SK-N-SH (cell line): ENCODE data around the gene AHR. TPM values are rescaled to one million over a fixed set of nuclear protein-coding genes. Genes with fewer than 3 reads are reported as not detected.

ENCODE experiments used
- CTCF ChIA-PET: fragments of 300-600, 350-600 bp; formaldehyde crosslinking; extraction: SDS; loops from one replicate; lab custom pipeline; 2021; lab: Yijun Ruan, JAX
- POLR2A ChIA-PET: fragments of 350-600 bp; sonication (Branson Sonifier 250); formaldehyde crosslinking; extraction: SDS; loops from one replicate; lab custom pipeline; 2020; ENCODE audit warnings: antibody characterized with exemption, inconsistent platforms; lab: Yijun Ruan, JAX
- DNase-seq: peaks from one replicate; pipeline ENCODE4 v3.0.0; 2012
- H2AFZ ChIP-seq: fragments of 200-600 bp; sonication (generic); 2 replicates; pipeline ENCODE4 v1.8.1; 2016; ENCODE audit warnings: antibody characterized with exemption, mild to moderate bottlenecking, low read depth
- H3F3A ChIP-seq: fragments of 200-600 bp; sonication (generic); replicated peaks from 2 replicates; pipeline ENCODE3; 2016; ENCODE audit warnings: antibody characterized with exemption, mild to moderate bottlenecking; ENCODE audit not compliant: insufficient read depth
- H3K27ac ChIP-seq, 2 experiments: fragments of 200-500 bp in 1 of 2; fragments of 200-600 bp in 1 of 2; sonication (Bioruptor generic) in 1 of 2; sonication (generic), shearing (Covaris generic) in 1 of 2; 2 replicates each; pipeline versions ENCODE4 v1.5.1 to v1.6.1; 2014 to 2016; ENCODE audit warnings: low read depth in 2 of 2, inconsistent platforms in 1 of 2, low read length in 1 of 2, mild to moderate bottlenecking in 1 of 2, mixed read lengths in 1 of 2
- H3K27me3 ChIP-seq: fragments of 200-600 bp; sonication (generic), shearing (Covaris generic); 2 replicates; pipeline ENCODE4 v1.6.1; 2016; ENCODE audit warnings: mixed run types; ENCODE audit not compliant: insufficient read depth
- H3K36me3 ChIP-seq, 2 experiments: fragments of 200-500 bp in 1 of 2; fragments of 200-600 bp in 1 of 2; sonication (Bioruptor generic) in 1 of 2; sonication (generic) in 1 of 2; replicated peaks in 1 of 2; 2 replicates each; pipeline versions ENCODE3 to v1.5.1; 2014 to 2016; ENCODE audit warnings: low read length in 1 of 2, mild to moderate bottlenecking in 1 of 2; ENCODE audit not compliant: insufficient read depth in 2 of 2, control insufficient read depth in 1 of 2
- H3K4me1 ChIP-seq, 2 experiments: fragments of 200-500 bp in 1 of 2; fragments of 200-600 bp in 1 of 2; sonication (Bioruptor generic) in 1 of 2; sonication (generic), shearing (Covaris generic) in 1 of 2; 2 replicates each; pipeline versions ENCODE4 v1.5.1 to v1.6.1; 2014 to 2016; ENCODE audit warnings: low read depth in 1 of 2, low read length in 1 of 2, mixed run types in 1 of 2; ENCODE audit not compliant: insufficient read depth in 2 of 2, control insufficient read depth in 1 of 2
- H3K4me2 ChIP-seq: fragments of 200-600 bp; sonication (generic), shearing (Covaris generic); 2 replicates; pipeline ENCODE4 v1.6.1; 2017; ENCODE audit warnings: mixed run types
- H3K4me3 ChIP-seq, 2 experiments: fragments of 200-500 bp in 1 of 2; fragments of 200-600 bp in 1 of 2; sonication (Bioruptor generic) in 1 of 2; sonication (generic), shearing (Covaris generic) in 1 of 2; 2 replicates each; pipeline versions ENCODE4 v1.5.1 to v1.8.1; 2014 to 2016; ENCODE audit warnings: low read depth in 2 of 2, inconsistent platforms in 1 of 2, low read length in 1 of 2, mild to moderate bottlenecking in 1 of 2, mixed read lengths in 1 of 2, moderate library complexity in 1 of 2
- H3K79me2 ChIP-seq: fragments of 200-600 bp; sonication (generic); 2 replicates; pipeline ENCODE4 v1.8.1; 2017; ENCODE audit warnings: mild to moderate bottlenecking; ENCODE audit not compliant: insufficient read depth
- H3K9ac ChIP-seq: fragments of 200-600 bp; sonication (generic); 2 replicates; pipeline ENCODE4 v1.6.1; 2017; ENCODE audit warnings: mixed run types
- H3K9me2 ChIP-seq: fragments of 200-600 bp; sonication (generic); 2 replicates; pipeline ENCODE4 v1.6.1; 2017; ENCODE audit warnings: mixed run types
- H3K9me3 ChIP-seq: fragments of 200-600 bp; sonication (generic); 2 replicates; pipeline ENCODE4 v1.6.1; 2017; ENCODE audit warnings: mixed run types, mild to moderate bottlenecking, moderate library complexity
- H4K20me1 ChIP-seq: fragments of 200-600 bp; sonication (generic); 2 replicates; pipeline ENCODE4 v1.6.1; 2017; ENCODE audit warnings: mild to moderate bottlenecking, mixed run types; ENCODE audit not compliant: insufficient read depth
- ELF1 ChIP-seq: IDR thresholded peaks from 2 replicates; pipeline ENCODE4 v1.4.0; 2012
- EP300 ChIP-seq, 2 experiments: IDR thresholded peaks; 2 replicates each; pipeline versions ENCODE4 v1.4.0 to v1.6.1; 2012; ENCODE audit warnings: borderline replicate concordance in 1 of 2, low read depth in 1 of 2, low read length in 1 of 2
- JUND ChIP-seq: IDR thresholded peaks from 2 replicates; pipeline ENCODE4 v1.4.0; 2012
- MXI1 ChIP-seq: IDR thresholded peaks from 2 replicates; pipeline ENCODE4 v1.6.1; 2012; ENCODE audit warnings: mild to moderate bottlenecking, low read depth, low read length, improper control_type of control experiment
- NFIC ChIP-seq: IDR thresholded peaks from 2 replicates; pipeline ENCODE4 v1.4.0; 2012; ENCODE audit warnings: borderline replicate concordance
- PBX3 ChIP-seq: IDR thresholded peaks from 2 replicates; pipeline ENCODE4; 2012
- POLR2AphosphoS5 ChIP-seq: IDR thresholded peaks from 2 replicates; pipeline ENCODE4 v1.6.1; 2012; ENCODE audit warnings: low read depth, low read length
- RCOR1 ChIP-seq: fragments of 150-350 bp; IDR thresholded peaks from 2 replicates; pipeline ENCODE4 v1.6.1; 2017; ENCODE audit warnings: antibody characterized with exemption, low read length
- REST ChIP-seq: IDR thresholded peaks from 2 replicates; pipeline ENCODE4 v1.6.1; 2012; ENCODE audit warnings: mild to moderate bottlenecking, low read depth, low read length, moderate library complexity
- USF2 ChIP-seq: fragments of 150-350 bp; IDR thresholded peaks from 2 replicates; pipeline ENCODE4 v1.6.1; 2017; ENCODE audit warnings: antibody characterized with exemption, low read length, low read depth, borderline replicate concordance
- ZBTB33 ChIP-seq: IDR thresholded peaks from 2 replicates; pipeline ENCODE4 v1.4.0; 2012; ENCODE audit warnings: low read depth, borderline replicate concordance
- WGBS: methylation state at CpG from one replicate; pipeline ENCODE4 v1.1.6; 2017; ENCODE audit warnings: low lambda C conversion rate; 5-methylcytosine and 5-hydroxymethylcytosine counted together
- polyA plus RNA-seq, 3 experiments: library from polyadenylated mRNA; depleted of rRNA; stranded (reverse); fragments of >200 nt; gene quantifications; 2 replicates each; pipeline ENCODE4 v1.2.3, GENCODE V29; 2012

The AHR gene
- polyA plus RNA-seq, 1 of the 3 experiments (the other 2 are of a cell fraction): not detected

- TF ChIP-seq PBX3: no peak
- TF ChIP-seq ZBTB33: no peak
- TF ChIP-seq EP300 (IDR thresholded peaks at IDR 0.05; ENCODE audit: borderline replicate concordance in 1 of 2, low read depth in 1 of 2, low read length in 1 of 2): no peak
- TF ChIP-seq JUND: no peak
- TF ChIP-seq RCOR1: no peak
- no peak for TF ChIP-seq NFIC
- no peak for TF ChIP-seq POLR2AphosphoS5
- TF ChIP-seq, all 33 proteins: peak for 0
These were observed 69.0 kb downstream of the AHR start (continued) for GRCh38 chr7:17367502-17367901.

- Histone ChIP-seq H3F3A (peaks cover 18% of the 10 kb centered on the region), H3K4me1 (peaks cover 0 to 27% of the 10 kb centered on the region in 2 experiments; a peak in 3 of 4 replicates), H3K4me2 (no peak overlapping the region), H2AFZ (no peak overlapping the region), H3K4me3 (no peak overlapping the region), H3K9me2 (no peaks in the 10 kb centered on the region), H3K27ac (no peak overlapping the region), H4K20me1 (no peaks in the 10 kb centered on the region), H3K27me3 (no peaks in the 10 kb centered on the region), H3K9ac (no peak overlapping the region), H3K9me3 (no peaks in the 10 kb centered on the region), H3K36me3 (no peaks in the 10 kb centered on the region), H3K79me2 (no peaks in the 10 kb centered on the region)
- CTCF ChIA-PET: no interaction called here
- DNase-seq: no peak
- 38% methylated on average over 3 of the region's 3 CpGs for WGBS
- POLR2A ChIA-PET: no interaction called here
- TF ChIP-seq REST (no peak), MXI1 (no peak), USF2 (no peak), ELF1 (no peak), PBX3 (no peak)
These were observed 70.5 kb downstream of the AHR start for GRCh38 chr7:17368856-17369524.
